ENCODE data around the gene RABEP2.
"Not testable (repeated sequence)": the region's sequence is repeated elsewhere in the genome, so short reads cannot be mapped to it uniquely, and the experiment has no call there.

Gene RABEP2

GRCh38 chr16:28878083-28878926, 46.7 kb downstream of the RABEP2 start, which contains the start of gene ATP2A1:
Gene ATP2A1 (plus strand): TSS chr16:28878488. CDS start chr16:28878672, 184 bp downstream.
- DNase-seq: no peak

DNA sequence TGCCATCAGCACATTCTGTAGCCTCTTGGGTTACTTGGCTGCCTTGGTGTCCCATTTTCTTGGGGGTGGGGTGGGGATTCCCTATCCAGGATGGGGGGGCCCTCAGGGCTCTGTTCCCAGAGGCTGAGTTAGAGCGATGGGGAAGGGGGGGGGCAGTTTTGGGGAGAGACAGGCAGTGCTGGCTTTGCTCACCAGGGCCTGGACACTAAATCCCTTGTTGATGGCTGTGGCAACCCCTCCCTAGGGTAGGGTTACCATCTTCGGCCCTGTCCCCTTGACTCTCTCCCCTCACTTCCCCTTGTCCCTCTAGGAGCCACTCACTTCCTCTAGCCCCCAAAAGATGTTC, 47.4 kb downstream of the RABEP2 start:
- DNase-seq: no peak

DNA sequence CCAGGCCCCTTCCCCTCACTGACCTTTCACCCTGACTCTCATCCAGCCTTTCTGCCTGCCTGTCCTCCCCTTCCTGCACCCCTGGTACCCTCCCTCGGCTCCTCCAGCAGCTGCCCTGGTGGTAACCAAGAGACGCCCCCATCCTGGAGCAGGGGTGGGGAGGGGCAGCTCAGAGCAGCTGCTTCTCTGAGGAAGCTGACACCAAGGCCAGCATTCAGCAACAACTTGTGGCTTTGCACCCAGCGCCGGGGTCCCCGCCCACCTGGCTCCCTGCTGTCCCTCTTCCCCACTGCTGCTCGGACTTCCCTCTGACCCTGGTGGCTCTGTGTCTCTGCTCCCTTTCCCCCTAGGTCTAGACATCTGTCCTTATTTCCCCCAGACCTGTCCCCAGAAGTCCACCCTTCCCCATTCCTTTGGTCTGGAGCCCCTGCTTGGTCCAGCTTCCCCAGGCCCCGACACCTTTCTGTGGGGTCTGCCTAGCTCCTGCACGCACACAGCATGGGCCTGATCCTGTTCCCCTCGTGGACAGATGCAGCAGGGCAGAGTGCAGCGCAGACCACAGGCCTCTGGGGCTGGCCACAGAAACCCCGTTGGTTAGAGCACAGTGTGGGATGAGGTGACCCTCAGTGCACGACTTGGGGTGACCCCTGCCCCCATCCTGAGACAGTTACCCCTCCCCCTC, 47.9 kb downstream of the RABEP2 start:
- DNase-seq: no peak

DNA sequence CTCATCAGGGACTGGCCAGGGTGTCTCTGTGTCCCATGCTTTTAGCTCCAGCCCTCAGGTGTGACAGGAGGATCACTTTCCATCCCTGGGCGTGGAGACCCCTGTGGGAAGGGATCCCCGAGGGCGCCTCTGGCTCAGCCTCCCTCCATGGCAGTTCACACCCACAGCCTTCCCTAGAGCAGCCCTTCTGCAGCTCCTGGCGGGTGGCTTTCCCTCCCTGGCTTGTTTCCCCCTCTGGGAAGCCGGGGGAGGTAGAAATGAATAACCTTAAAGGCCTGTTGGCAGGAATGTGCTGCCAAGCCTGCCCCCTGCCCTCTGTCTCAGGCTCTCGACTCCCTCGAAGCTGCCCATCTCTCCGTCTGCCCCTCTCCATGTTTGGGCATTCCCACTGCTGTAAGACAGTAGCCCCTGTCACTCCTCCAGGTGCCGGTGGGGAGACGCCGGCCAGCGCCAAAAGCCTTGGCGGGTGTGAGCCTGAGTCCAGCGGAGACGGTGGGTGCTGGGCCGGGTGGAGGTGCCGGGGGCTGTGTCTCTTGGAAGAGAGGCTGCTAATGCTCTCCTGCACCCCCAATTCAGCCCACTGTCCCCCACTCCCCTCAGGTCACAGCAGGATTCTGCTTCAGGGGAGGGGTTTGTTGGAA, 48.9 kb downstream of the RABEP2 start:
- no peak for DNase-seq

DNA sequence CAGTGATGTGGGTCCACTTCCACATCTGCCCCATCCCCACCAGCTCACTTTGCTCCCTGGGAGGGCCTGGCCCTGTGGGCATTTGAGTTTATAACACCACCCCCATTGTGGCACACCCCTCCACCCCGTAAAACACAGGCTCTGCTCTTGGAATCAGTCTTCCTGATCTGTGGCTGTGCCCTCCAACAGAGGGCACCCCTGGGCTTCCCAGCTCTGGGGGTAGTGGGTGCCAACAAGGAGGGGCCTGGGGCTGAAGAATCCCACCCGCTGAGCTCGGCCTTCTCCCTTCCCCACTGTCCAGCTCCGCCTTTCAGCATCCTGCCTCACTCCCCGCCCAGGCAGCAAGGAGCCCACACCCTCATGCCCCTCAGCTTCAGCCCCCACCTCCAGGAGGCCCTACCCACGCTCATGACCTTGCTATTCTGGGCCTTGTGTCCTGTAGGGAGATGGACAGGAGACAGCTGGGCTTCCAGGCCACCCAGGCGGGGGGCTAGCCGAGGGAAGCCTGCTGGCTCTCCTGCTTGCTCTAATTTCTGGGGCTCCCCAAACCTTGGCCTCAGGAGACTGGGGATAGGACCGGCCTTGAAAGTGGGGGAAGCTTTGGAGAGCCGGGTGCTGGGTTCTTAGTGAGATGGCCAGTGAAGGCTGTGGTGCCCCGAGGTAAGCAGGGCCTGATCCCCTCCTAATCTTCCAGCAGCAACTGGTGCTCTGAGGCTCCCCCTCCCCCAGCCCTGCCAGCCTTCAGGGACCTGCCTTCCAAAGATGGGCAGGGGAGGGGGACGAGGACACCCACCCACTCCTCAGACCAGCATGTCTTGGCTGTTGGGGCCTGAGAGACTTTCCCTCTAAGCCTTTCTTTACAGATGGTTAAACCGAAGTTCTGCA, 49.7 kb downstream of the RABEP2 start:
- DNase-seq: no peak

DNA sequence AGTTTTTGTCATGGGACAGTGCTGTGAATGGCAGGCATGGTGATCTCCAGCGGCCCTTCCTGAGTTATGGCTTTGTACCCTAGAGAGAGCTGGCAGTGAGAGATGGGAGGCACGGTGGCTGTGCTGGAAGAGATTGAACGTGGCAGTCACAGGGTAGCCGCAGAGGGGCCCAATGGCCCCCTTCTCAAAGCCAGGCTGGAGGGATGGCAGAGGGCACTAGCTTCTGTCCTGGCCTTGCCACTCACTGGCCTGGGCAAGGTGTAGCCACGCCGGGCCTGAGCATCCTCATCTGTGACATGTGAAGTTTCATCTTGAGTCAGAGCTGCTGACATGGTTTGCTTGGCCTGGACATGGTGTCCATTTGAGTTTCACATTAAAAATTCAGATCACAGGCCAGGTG, 50.6 kb downstream of the RABEP2 start:
- no peak for DNase-seq

DNA sequence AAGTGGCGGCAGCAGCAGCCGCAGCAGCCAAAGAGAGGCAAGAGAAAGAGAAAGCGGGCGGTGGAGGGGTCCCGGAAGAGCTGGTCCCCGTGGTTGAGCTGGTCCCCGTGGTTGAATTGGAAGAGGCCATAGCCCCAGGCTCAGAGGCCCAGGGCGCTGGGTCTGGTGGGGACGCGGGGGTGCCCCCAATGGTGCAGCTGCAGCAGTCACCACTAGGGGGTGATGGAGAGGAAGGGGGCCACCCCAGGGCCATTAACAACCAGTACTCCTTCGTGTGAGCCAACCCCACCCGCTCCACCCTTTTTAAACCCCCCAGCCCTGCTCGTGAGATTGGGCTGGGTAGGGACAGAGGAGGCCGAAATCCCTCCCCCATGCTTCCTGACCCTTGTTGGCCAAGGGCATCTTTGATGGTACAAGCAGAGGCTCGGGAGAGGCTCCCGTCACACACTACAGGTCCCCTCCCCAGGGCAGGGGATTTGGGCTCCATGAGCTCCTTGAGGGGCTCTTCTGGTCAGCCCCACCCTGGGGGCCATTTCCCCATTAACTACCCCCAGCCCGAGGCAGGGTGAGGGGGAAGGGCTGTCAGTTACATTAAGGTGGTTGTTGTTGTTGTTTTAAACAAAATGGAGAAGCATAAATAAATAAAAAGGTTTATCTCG, 51.4 kb downstream of the RABEP2 start:
- DNase-seq: peak; percentile 60 to 68

- DNase-seq: no peak
Measured at GRCh38 chr16:28872952-28873351, 52.1 kb downstream of the RABEP2 start.

DNA sequence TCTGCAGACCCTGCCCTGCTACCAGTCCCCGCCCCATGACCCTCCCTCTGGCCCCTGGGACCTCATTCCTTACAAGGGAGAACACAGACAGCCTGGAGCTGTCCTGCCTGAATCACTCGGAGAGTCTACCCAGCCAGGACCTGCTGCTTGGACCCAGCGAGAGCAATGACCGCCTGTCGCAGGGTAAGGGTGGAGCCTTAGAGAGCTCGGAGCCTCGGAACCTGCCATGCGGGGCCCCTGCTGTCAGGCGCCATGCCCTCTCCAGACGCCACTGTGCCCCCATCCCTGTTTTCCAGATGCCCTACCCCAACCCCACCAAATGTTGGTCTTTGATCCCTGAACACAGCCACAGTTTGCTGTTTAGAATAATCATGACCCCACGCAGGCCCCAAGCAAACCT, 55.8 kb downstream of the RABEP2 start:
- DNase-seq: no peak

- not testable (repeated sequence) for DNase-seq
Measured at GRCh38 chr16:28867646-28868045, 57.4 kb downstream of the RABEP2 start.

- no peak for DNase-seq
Measured at GRCh38 chr16:28867241-28867640, 57.8 kb downstream of the RABEP2 start.

DNA sequence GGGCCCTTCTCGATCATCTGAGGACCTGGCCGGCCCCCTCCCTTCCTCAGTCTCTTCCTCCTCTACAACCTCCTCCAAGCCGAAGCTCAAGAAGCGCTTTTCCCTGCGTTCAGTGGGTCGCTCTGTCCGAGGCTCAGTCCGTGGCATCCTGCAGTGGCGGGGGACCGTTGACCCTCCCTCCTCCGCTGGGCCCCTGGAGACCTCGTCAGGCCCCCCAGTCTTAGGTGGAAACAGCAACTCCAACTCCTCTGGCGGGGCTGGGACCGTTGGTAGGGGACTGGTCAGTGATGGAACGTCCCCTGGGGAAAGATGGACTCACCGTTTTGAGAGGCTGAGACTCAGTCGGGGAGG, 58.6 kb downstream of the RABEP2 start:
- DNase-seq: no peak

DNA sequence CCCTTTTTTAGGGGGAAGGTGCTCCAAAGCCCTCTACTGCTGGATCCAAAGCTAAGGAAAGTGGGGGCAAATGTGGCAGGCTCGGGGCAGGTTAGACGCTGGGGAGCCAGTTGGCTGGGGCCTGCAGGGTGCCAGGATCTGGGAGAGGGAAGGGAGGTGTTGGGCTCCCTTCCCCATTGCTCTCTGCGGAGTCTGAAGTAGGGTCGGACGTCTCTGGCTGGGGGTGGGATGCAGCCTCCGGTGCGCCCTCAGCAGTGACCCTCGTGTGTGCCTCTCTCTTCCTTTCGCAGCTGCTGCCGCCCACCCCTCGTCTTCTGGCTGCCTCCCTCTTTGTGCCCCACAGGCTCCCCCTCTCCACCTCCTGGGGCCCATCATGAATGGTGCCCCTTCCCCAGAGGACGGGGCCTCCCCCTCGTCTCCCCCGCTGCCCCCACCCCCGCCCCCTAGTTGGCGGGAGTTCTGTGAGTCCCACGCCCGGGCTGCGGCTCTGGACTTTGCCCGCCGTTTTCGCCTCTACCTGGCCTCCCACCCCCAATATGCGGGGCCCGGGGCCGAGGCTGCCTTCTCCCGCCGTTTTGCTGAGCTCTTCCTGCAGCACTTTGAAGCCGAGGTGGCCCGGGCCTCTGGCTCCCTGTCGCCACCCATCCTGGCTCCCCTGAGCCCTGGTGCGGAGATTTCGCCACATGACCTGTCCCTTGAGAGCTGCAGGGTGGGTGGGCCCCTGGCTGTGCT, 59.1 kb downstream of the RABEP2 start:
- DNase-seq: no peak

DNA sequence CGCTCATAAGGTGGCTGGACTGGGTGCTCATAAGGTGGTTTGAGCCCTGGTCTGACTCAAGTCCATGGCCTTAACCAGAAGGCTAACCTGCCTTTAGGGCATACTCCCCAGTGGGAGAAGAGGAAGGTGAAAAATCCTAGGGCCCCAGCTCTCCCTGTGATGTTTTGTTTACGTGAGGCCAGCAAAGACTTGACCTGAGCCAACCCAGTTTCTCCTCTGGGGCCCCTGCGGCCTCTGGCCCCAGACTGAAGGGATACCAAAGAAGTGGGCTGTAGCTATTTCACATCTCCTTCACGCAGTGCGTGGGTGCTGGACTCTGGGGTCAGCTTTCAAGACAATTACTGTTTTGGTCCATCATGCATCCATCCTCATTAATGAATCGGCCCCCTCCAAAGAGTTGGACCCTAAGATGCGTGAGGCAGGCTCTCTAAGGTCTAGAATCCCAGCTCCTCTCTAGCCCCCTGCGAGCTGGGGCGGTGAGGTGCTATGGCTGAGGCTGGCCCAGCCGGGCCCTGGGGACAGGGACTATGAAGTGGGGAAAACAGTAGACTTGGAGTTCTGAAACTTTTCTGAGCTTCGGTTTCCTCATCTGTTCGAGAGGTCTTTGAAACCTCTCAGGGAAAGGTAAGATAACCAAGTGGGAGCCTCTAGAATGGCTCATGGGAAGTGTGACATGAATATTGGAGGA, 59.9 kb downstream of the RABEP2 start:
- DNase-seq: no peak

GRCh38 chr16:28863929-28864793, 60.9 kb downstream of the RABEP2 start:
- DNase-seq: peak; percentile 5 to 32

- DNase-seq: no peak
Measured at GRCh38 chr16:28859326-28859725, 65.7 kb downstream of the RABEP2 start.

DNA sequence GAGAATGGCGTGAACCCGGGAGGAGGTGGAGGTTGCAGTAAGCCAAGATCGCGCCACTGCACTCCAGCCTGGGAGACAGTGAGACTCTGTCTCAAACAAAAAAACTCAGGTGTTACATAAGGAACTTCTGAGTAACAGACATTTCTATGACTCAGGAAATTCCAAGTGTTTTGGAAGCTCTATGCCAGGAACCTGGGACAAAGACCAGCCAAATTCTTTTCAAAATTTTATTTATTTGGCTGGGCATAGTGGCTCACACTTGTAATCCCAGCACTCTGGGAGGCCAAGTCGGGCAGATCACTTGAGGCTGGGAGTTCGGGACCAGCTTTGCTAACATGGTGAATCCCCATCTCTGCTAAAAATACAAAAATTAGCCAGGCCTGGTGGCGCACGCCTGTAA, 66.6 kb downstream of the RABEP2 start:
- DNase-seq: no peak
